Limb (tissue), 2 donors: ENCODE results near the gene JMY.
"Not testable (repeated sequence)": the region's sequence is repeated elsewhere in the genome, so short reads cannot be mapped to it uniquely, and the experiment has no call there.

Source experiments
- DNase-seq, 2 donors: peaks; one replicate each; pipeline ENCODE4 v3.0.0-alpha.2; 2016; ENCODE audit errors: extremely low spot score in 2 of 2

Gene JMY

DNA sequence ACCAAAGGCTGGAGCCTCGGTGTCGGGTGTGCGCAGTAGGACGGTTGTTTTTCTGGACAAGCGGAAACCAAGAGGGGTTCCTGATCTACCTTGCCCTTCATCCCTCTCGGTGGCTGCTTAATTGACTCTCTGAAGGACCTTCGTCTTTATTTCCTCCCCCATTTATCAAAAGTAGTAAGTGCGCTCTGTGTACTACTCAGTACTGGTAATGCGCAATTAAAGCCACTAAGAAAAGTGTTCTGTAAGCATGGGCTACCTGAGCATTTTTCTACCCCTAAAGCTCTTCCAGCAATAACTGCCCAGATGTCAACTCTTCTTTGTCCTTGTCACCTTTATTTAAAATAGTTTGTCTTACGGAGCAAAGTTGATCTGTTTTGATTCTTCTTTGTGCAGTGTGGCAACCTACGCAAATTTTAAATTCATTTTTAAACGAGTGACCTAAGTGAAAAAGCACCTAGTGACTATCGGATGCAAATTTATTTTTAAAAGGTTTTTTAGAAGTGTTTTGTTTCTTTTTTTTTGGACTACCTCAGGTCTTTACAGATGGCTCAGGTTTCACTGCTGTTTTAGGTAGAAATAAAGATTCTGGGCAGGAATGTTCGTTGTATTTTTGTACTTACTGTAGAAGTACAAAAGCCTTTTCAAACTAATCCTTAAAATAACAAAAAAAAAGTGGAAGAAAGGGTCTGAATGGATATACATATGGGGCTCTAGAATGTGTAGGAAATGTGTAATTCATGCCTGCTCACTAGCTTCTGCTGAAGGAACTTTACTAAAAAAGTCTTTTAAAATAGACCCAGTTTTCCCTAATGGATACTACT lies 2.0 kb downstream of the JMY start:
- DNase-seq = no peak

DNA sequence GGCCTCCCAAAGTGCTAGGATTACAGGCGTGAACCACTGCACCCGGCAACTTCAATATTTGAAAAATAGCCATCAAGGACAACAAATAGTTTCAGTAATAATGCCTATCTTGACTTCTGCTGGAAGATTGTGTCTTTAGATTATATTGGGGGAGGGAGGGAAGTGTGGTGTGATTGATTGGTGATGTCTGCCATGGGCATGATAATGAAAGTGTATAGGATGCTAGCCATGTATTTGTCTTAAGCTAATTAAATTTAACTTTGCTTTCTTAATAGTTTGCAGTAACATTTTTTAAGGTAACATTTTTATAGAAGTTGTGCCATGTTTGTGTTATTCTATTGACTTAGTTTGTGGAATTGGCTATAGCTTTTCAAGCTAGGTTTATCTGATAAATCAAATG lies 4.6 kb downstream of the JMY start:
- DNase-seq = no peak

DNA sequence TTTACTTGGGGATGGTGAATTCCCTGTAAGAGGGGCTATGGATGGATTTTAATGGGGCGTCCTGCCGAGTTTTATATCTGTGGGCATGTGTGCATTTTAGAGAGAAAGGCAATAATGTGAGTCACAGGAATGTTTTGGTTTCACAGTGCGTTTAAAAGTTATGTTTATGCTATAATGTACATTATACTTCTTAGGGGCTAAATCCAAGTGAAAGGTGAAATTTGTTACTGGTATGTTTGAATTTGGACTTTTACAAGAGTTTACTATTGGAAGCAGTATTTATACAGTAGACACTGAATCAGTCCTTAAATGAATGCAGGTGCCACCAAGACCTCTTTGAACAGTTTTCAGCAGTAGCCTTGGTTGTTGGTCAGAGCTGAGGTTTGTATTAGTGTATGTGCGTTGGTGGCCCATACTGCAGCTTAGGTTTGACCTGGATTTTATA lies 5.6 kb downstream of the JMY start:
- no peak for DNase-seq

- no peak for DNase-seq
These were observed 6.5 kb downstream of the JMY start for GRCh38 chr5:79242242-79243039.

GRCh38 chr5:79243224-79243623 lies 7.3 kb downstream of the JMY start:
- DNase-seq = no peak

DNA sequence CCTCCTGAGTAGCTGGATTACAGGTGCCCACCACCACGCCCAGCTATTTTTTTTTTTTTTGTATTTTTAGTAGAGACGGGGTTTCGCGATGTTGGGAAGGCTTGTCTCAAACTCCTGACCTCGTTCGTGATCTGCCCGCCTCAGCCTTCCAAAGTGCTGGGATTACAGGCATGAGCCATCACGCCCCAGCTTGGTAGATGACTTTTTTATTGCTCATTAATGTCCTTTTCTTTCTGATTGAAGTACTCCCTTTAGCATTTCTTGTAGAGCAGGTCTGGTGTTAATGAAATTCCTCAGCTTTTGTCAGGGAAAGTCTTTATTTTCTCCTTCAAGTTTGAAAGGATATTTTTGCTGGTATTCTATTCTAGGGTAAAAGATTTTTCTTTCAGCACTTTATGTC lies 18.1 kb downstream of the JMY start:
- DNase-seq = not testable (repeated sequence)

GRCh38 chr5:79255786-79256557 lies 20.0 kb downstream of the JMY start:
- DNase-seq = no peak

GRCh38 chr5:79256563-79256962 lies 20.6 kb downstream of the JMY start:
- no peak for DNase-seq

GRCh38 chr5:79257314-79257713 lies 21.4 kb downstream of the JMY start:
- DNase-seq = no peak

DNA sequence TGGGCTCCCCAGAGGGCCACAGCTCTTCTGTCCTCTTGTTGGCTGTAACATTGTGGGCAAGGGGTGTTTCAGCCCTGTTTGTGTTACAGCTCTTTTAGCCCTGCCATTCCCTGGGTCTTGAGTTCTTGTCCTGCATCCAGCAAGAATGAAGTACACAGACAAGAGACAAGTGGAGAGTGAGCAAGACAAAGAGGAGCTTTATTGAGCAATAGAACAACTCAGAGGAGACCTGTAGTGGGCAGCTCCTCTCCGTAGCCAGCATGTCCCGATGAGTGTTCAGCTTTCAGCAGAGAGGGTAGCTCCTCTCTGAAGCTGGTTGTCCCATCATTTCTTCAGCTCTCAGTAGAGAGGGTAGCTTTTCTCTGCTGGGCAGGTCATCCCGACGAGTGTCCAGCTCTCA lies 22.9 kb downstream of the JMY start:
- no peak for DNase-seq

GRCh38 chr5:79259383-79259782 lies 23.5 kb downstream of the JMY start:
- no peak for DNase-seq

DNA sequence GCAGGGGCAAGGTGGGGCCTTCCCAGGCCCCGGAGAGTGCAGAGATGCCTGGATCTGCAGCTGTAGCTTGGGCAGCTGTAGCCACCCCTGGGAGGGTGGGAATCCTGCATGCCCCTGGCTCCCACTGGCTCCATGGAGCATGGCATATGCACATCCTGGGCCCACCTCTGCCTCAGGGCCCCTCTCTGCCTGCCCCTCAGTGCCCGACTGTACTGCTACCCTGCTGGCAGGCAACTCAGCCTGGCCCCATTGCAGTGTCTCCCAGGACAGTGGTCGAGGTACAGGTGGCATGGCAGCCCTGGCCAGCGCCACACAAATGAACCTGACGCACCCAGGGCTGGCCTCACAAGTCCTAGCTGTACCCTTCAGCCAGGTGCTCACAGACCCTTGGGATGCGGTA lies 23.9 kb downstream of the JMY start:
- DNase-seq = no peak

DNA sequence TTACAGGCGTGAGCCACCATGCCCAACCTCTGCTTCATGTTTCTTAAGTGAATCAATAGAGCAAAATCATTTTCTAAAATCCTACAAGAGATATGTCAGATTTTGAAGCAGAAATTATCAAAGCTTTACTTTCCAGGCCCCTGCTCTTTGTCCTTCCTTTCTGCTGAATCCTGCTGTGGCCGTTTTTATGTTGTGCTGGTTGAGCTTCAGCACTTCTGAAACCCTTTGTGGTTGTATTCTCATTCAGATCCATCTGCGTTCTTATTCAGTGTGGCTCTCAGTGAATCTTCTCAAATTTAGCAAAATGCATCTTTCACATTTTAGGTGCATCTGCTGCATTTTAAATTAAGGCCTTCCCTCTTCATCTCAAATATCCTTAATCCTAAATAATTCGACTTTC lies 26.0 kb downstream of the JMY start:
- no peak for DNase-seq

- DNase-seq = no peak
These were observed 27.4 kb downstream of the JMY start for GRCh38 chr5:79263290-79263689.

- no peak for DNase-seq
These were observed 31.2 kb downstream of the JMY start for GRCh38 chr5:79267180-79267579.

GRCh38 chr5:79269733-79270166 lies 33.8 kb downstream of the JMY start:
- DNase-seq = no peak

GRCh38 chr5:79273341-79273740 lies 37.4 kb downstream of the JMY start:
- no peak for DNase-seq

DNA sequence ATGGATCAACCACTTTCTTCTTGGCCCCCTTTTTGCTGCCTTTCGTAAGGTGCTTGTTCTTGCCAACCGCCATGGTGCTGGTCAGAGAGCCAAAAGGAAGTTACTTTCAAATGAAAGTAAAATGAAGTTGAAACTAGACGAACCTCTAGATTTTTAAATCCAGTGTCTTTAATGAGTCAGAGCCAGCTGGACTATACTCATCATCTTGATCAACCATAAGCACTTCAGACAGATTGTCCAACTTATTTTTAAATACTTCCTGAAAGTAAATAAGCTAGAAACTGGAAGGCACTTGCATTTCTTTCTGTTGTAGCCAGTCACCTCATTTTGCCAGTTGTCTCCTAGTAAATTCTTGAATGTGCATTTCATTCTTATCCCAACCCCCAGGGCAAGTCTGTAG lies 48.9 kb downstream of the JMY start:
- DNase-seq = no peak

GRCh38 chr5:79285285-79285684 lies 49.4 kb downstream of the JMY start:
- DNase-seq = no peak

GRCh38 chr5:79285833-79286232 lies 49.9 kb downstream of the JMY start:
- no peak for DNase-seq

DNA sequence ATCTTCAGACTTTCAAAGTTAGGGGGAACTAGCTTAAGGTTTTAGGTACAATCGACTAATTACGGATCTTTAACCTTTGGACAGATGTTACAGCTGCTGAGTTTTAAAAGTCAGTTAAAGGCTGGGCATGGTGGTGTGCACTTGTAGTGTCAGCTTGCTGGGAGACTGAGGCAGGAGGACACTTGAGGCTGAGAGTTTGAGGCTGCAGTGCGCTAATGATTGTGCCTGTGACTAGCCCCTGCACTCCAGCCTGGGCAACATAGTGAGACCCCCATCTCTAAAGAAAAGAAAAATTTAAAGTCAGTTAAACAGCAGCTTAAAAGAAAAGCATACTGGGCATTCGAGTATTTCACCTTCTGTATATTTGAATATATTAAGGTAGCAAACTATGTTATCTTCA lies 51.4 kb downstream of the JMY start:
- DNase-seq = no peak

- DNase-seq = no peak
These were observed 52.0 kb downstream of the JMY start for GRCh38 chr5:79287907-79288306.
